ENCODE measurements around the gene RNU2-63P.
"Not testable (repeated sequence)": the region's sequence is repeated elsewhere in the genome, so short reads cannot be mapped to it uniquely, and the experiment has no call there.

The RNU2-63P gene

GRCh38 chr2:88028931-88029330 is 12.6 kb upstream of the RNU2-63P start:
- DNase-seq (ENCODE audit: low spot score) = no peak

DNA sequence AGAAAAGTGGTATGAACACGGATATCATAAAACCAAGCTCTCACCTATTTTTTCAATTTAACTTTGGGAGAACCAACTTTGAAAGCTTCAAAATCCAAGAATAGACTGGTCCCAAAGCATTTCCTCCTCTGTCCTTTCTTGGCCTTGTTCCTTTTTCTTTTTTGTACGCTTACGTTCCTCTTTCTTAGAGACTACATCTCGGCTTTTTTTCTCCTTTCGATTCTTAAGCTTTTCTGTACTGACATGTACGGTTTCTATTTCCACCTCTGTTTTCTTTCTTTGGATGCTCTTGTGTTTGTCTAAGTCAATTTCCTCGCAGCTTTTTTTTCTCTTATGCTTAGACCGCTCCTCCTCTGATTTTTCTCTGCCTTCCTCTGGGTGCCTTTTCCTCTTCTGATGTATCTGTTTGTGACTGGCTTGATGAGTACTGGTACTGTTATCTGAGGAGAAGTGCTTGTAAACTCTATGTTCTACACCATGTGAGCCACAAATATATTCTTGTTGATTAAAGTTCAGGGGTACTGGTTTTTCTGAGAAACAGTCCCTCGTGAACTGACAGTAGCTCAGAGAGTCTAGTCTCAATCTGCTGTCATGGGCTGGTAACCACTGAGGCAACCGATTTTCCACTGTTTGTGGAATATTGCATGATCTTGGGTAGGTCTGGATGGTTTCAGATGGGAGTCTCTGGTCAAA is 11.5 kb upstream of the RNU2-63P start:
- DNase-seq (ENCODE audit: low spot score) = no peak

DNA sequence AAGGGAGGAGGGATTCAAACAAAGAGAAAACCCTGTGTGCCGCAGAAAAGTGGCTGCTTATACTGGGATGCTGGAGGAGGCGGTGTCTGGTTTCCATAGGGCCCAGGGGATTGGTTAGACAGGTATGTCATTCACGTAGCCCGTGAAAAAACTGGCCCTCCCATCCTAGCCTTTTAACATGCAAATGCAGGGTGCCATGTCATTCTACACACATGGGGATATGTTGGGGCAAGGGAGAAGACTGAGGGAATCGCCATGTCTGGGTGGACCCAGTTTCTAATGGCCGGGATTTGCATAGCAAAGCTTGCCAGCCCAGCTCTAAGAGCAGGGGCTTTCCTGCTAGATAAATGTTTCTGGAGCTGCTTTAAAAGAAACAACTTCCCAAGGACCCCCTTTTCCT is 8.2 kb upstream of the RNU2-63P start:
- no peak for DNase-seq (ENCODE audit: low spot score)

DNA sequence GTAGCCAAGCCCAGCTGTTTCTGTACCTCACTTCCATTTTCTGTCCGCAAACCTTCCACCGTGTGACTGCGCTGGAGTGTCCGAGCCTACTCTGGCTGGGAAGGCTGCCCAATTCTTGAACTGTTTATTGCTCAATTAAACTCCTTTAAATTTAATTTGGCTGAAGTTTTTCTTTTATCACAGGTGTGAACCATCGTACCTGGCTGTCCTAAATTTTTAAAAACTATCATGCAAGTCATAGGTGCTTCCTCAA is 6.2 kb upstream of the RNU2-63P start:
- no peak for DNase-seq (ENCODE audit: low spot score)

- DNase-seq (ENCODE audit: low spot score) = no peak
These were observed 3.6 kb upstream of the RNU2-63P start for GRCh38 chr2:88019985-88020384.

DNA sequence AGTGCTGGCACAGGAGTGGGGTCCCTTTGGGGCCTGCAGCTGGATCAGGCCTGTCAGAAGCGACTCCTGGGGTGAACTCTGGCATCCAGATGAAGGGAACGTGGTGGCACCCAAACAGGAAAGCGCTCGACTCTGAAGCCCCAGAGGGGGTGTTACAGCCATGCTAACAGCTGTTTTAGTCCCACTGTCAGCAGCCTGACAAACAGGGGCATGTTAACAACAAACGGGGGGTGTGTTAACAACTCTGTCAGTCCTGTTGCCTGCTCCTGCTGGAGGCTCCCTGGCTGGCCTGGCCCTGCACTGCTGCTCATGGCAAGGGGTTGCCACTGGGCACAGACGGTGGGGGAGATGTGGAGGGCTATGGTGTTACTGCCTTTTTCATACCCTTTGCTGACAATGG is 2.6 kb upstream of the RNU2-63P start:
- no peak for DNase-seq (ENCODE audit: low spot score)

DNA sequence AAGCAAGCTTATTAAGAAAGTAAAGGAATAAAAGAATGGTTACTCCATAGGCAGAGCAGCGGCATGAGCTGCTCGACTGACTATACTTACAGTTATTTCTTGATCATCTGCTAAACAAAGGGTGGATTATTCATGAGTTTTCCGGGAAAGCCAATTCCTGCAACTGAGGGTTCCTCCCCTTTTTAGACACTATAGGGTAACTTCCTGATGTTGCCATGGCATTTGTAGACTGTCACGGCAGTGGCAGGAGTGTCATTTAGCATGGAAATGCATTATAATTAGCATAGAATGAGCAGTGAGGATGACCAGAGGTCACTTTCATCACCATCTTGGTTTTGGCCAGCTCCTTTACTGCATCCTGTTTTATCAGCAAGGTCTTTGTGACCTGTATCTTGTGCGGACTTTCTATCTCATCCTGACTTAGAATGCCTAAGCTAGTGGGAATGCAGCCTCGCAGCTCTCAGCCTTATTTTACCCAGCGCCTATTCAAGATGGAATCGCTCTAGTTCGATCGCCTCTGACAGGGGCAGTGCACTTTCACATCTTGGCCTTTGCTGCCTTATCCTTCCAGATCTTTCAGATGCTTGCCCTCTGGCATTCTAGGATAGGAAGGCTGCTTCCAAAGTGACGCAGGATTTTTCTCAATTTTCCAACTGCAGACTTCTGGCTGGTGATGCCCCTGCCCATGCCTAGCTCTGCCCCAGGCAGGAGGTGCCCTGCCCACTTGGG is 1.9 kb upstream of the RNU2-63P start:
- DNase-seq (ENCODE audit: low spot score) = not testable (repeated sequence)

- not testable (repeated sequence) for DNase-seq (ENCODE audit: low spot score)
These were observed 1.4 kb upstream of the RNU2-63P start for GRCh38 chr2:88017780-88018038.

DNA sequence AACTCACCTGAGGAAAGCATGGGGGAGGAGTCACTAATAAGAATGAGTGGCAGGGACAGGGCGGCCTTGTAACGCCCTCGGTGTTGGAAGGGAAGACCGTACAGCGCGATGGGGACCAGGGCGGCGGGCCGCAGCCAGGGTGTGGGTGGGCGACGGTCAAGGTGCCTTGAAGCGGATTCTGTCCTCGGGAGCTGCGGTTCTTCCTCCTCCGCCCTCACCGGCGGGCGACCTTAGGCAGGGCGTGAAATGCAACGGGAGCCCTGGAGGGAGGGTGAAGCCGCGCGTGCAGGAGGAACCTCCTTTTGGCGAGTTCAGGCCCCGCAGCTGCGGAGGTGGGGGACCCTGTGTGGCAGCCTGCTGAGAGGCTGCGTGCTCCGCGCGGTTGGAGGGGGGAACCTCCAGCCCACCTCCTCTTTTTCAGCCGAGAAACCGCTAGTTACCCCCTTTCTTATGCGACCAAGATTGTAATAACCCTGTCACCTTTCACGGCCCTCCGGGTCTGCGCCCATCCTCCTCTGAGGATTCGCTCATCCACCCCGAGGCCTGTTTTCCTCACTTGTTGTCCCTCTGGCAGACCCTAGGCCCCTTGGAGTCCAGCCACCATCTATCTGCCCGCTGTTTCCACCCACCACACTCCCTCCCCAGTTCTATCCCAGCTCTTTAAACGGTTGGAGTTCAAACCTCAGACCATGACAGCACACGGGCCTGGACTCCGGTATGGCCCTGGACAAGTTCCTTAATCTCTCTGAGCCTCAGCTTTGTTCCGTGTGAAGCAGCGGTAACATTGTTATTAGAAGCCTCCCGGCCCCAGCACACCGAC is 823 bp upstream of the RNU2-63P start:
- no peak for DNase-seq (ENCODE audit: low spot score)

- DNase-seq (ENCODE audit: low spot score) = peak; percentile 84
These were observed 5.3 kb downstream of the RNU2-63P start for GRCh38 chr2:88011011-88011410.

DNA sequence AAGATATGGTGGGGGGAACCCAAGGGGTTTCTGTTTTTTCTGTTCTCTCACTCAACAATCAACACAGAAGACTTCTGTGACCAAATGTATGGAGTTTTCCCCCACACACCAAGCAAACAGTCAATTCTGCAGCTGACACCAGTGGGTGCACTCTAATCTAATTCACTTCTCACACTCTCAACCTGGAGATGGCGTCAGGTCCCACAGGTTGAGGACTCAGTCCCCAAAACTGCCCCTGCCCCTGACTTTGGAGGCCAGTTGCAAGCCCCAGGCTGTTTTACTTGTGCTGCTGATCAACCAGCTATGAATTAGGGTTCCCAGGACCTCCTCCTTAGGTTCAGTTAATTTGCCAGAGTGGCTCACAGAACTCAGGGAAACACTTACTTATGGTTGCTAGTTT is 6.2 kb downstream of the RNU2-63P start:
- no peak for DNase-seq (ENCODE audit: low spot score)

GRCh38 chr2:88006912-88007439 is 9.4 kb downstream of the RNU2-63P start:
- no peak for DNase-seq (ENCODE audit: low spot score)

DNA sequence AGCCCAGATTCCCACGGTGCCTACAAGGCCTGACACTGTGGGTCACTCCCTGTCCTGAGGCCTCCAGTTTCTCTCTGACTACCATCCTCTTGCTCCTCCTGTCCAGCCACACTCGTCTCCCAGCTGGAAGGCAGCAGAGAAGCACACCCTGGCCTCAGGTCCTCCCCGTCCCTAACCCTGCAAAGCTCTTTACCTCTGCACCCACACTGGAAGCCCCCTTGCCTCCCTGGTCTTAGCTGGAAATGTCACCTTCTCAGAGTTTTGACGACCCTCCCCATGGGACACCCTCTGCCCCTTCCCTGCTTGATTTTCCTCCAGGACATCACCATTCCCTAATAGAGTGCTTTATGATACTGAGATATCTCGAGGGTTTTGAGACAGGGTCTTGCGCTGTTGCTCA is 10.6 kb downstream of the RNU2-63P start:
- no peak for DNase-seq (ENCODE audit: low spot score)

DNA sequence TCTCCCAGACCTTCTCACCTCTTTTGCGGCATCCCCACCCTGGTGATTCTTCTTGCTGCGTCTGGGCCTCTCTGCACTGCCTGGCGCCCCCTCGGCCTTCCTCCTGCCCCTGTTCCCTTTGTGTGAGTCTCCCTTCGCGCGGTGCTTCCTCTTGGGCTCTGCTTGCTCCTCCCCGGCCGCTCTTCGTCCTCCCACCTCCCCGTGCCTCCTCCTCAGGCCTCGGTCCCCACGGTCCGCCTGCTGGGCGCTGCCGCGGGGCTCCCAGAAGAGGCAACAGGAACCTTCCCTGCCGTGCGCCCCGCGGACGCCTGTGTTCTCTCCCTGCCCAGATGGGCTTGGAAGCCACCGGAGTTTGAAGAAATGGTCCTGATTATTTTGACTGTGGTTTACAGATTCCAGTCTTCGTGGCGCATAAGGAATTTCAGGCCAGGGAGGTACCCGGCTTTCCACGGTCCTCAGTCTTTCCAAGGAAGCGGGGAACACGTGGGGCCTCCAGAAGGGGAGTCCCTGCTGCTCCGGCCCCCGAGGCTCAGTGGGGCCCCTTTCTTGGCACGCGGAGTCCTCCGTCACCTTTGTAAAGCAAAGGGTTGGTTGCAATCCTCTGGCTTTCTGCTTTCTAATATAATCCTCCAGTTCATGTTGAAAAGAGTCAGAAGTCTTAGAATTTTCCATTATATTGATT is 13.1 kb downstream of the RNU2-63P start:
- no peak for DNase-seq (ENCODE audit: low spot score)

GRCh38 chr2:88002359-88002707 is 14.0 kb downstream of the RNU2-63P start:
- no peak for DNase-seq (ENCODE audit: low spot score)

DNA sequence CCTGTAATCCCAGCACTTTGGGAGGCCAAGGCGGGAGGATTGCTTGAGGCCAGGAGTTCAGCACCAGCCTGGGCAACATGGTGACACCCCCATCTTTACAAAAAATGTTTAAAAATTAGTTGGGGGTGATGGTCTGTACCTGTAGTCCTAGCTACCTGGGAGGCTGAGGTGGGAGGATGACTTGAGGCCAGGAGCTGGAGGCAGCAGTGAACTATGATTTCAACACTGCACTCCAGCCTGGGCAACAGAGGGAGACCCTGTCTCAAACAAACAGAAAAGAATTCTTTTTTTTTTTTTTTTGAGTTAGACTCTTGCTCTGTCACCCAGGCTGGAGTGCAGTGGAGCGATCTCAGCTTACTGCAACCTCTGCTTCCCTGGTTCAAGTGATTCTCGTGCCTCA is 15.9 kb downstream of the RNU2-63P start:
- not testable (repeated sequence) for DNase-seq (ENCODE audit: low spot score)

DNA sequence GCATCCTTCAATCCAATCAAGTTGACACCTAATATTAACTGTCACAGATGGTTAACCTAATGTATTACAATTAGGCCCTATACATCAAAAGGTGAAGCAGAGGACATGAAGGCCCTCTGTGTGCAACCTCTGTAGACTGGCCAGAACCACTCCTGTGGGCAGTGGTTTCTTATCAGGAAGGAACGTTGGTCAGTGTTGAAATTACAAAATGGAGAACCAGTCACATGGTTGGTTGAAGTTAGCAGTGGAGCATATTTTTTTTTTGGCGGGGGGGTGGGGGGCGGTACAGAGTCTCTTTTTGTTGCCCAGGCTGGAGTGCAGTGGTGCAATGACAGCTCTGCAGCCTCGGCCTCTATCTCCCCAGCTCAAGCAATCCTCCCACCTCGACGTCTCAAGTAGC is 19.8 kb downstream of the RNU2-63P start:
- DNase-seq (ENCODE audit: low spot score) = no peak

- DNase-seq (ENCODE audit: low spot score) = no peak
These were observed 20.6 kb downstream of the RNU2-63P start for GRCh38 chr2:87995756-87996155.

GRCh38 chr2:87994304-87994850 is 22.0 kb downstream of the RNU2-63P start:
- DNase-seq (ENCODE audit: low spot score) = not testable (repeated sequence)

DNA sequence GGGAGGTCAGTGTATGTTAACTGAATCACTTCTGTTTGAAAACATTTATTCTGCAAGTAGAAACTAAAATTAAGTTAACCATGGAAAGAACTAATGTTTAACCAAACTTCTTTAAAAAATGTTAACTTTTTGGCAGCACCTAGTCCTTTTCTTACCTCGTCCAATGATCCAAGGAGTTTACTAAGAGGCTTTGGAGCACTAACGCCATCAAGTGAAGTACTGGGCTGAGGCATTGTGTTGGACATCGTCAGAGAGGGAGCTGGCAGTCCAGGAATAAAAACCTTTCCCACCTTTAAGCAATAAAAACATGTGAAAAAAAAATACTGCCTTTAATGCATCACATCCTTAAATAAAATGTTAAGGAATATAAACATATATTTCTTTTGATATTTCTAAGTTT is 23.8 kb downstream of the RNU2-63P start:
- DNase-seq (ENCODE audit: low spot score) = not testable (repeated sequence)

DNA sequence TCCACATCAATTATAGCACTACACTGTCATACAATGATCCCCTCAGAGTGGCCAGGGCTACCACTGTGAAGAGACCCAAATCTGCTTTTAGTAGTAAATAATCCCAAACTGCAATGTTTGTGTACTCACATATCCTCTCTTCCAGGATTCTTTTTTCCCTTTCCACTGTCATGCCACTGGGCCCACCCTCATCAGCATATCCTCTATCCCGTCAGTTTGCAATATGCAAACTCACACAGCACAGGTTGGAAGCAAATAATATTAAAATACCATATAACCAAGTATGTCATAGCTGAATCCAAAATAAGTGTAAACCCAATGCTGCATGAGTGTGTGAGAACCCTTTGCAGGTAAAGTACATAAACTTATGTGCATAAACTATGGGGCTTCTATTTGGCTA is 28.9 kb downstream of the RNU2-63P start:
- DNase-seq (ENCODE audit: low spot score) = not testable (repeated sequence)

DNA sequence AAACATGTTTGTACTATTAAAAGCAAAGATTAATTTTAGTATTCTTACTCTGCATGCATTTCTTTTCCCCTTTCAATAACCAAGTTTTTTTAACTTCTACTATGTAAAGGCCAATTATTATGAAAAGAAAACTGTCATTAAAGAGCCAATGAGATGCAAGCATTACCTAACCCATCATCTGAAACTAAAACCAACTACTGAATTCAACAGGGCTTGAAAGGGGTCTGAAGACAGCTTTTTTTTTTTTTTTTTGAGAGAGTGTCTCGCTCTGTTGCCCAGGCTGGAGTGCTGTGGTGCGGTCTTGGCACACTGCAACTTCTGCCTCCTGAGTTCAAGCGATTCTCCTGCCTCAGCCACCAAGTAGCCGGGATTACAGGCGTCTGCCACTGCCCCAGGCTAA is 30.4 kb downstream of the RNU2-63P start:
- DNase-seq (ENCODE audit: low spot score) = not testable (repeated sequence)

All from putamen (tissue), 1 donor.